Mesothelial cell of epicardium (in vitro differentiated cells): ENCODE measurements around the gene GREM2. TPM values are rescaled to one million over a fixed set of nuclear protein-coding genes. Genes with fewer than 3 reads are reported as not detected.

Experiments
- DNase-seq, 2 experiments: peaks; one replicate each; pipeline ENCODE4 v3.0.0; 2021; ENCODE audit warnings: low spot score in 2 of 2; ENCODE audit not compliant: unreplicated experiment in 2 of 2
- H3K27ac Mint-ChIP-seq: 2 replicates; pipeline ENCODE4 v1.8.0; 2021; ENCODE audit warnings: mixed read lengths
- H3K27me3 Mint-ChIP-seq: 2 replicates; pipeline ENCODE4 v1.8.0; 2021; ENCODE audit warnings: low read depth, mixed read lengths
- H3K36me3 Mint-ChIP-seq: 2 replicates; pipeline ENCODE4 v1.8.0; 2021; ENCODE audit warnings: mixed read lengths
- H3K4me1 Mint-ChIP-seq: 2 replicates; pipeline ENCODE4 v1.8.0; 2021; ENCODE audit warnings: mixed read lengths
- H3K4me3 Mint-ChIP-seq: 2 replicates; pipeline ENCODE4 v1.8.0; 2021; ENCODE audit warnings: mild to moderate bottlenecking, moderate library complexity, mixed read lengths
- H3K9me3 Mint-ChIP-seq: 2 replicates; pipeline ENCODE4 v1.8.0; 2021; ENCODE audit warnings: mixed read lengths
- total RNA-seq: library from RNA; stranded (reverse); gene quantifications from 3 replicates; pipeline ENCODE4 v1.2.1, GENCODE V29; 2021
- TF ChIP-seq, protein P1 (sequence below): fragments of 200-600 bp; sonication (generic); IDR thresholded peaks from one replicate; pipeline ENCODE4 v1.5.0; 2021; ENCODE audit warnings: antibody characterized with exemption; ENCODE audit not compliant: unreplicated experiment

GREM2 gene
- total RNA-seq, 1 donor from 2014 or later: 0.16 TPM

DNA sequence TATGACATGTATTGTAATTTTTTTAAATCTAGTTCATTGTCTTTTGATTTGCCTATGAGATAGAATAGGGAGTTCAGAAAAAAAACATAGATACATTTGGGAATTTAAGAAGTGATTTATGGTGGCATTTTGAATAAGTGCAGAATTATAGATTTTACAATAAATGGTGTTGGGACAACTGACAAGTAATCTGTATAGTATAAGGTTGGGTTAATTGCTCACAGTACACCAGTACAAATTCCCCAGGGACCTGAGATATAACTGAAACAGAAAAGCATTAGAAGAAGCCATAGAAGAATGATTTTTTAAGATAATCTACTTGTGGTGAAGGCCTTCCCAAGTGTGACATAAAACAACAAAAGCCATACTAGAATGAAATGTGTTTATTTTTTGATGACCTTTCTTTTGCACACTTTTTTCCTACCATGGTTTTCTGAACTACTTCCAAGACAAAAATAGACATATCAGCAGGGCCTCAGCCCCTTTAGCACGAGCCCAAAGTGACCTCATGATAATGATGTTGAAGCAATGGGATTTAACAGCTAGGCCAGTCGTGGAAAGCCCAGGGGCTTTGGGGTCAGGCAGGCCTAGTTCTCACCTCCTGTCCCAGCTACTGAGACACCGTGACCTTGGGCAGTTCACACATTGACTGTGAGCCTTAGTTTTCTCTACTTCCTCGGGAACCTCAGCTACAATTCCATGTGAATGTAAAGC, 87.4 kb downstream of the GREM2 start:
- H3K27me3 Mint-ChIP-seq: no peaks in the 10 kb centered on the region
- H3K4me3 Mint-ChIP-seq: no peak overlapping the region
- no peak overlapping the region for H3K27ac Mint-ChIP-seq

DNA sequence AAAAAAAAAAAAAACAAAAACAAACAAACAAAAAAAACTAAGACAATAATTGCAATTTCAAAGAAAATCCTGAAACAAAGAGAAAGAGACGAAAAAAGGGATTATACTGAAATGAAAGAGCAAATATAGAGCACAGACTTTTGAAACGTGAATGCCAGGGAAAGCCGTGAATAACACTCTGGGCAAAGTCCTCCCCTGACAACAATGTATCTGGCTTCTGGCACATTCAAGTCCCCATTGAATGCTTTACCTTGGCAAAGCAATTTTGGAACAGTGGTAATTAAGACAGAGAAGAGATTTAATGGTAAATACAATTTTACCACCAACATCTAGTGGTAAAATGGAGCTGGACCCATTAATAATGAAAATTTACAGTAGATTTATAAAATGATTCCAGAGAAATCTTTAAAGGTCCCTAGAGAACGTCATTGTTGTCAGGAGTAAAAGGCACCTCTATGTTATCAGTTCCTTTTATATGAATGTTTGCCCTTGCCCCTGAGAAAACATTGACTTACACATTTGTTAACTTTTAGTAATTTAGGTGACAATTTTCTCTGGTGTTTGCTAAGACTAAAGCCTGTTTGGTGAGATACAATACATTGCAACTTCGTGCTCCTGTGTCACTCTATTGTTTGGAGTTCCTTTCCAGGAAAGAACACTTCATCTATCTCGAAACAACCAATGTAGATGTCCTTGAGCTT, 89.7 kb downstream of the GREM2 start:
- Mint-ChIP-seq H3K27ac (no peak overlapping the region), H3K36me3 (no peaks in the 10 kb centered on the region), H3K4me1 (peaks cover 9% of the 10 kb centered on the region), H3K27me3 (peaks cover 7% of the 10 kb centered on the region), H3K9me3 (no peaks in the 10 kb centered on the region), H3K4me3 (no peak overlapping the region)
- TF ChIP-seq, protein P1, sequence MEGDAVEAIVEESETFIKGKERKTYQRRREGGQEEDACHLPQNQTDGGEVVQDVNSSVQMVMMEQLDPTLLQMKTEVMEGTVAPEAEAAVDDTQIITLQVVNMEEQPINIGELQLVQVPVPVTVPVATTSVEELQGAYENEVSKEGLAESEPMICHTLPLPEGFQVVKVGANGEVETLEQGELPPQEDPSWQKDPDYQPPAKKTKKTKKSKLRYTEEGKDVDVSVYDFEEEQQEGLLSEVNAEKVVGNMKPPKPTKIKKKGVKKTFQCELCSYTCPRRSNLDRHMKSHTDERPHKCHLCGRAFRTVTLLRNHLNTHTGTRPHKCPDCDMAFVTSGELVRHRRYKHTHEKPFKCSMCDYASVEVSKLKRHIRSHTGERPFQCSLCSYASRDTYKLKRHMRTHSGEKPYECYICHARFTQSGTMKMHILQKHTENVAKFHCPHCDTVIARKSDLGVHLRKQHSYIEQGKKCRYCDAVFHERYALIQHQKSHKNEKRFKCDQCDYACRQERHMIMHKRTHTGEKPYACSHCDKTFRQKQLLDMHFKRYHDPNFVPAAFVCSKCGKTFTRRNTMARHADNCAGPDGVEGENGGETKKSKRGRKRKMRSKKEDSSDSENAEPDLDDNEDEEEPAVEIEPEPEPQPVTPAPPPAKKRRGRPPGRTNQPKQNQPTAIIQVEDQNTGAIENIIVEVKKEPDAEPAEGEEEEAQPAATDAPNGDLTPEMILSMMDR: no peak
- no peak for DNase-seq

More for the DNA sequence above, 87.4 kb downstream of the GREM2 start:
- H3K36me3 Mint-ChIP-seq: no peaks in the 10 kb centered on the region
- no peak for DNase-seq
- H3K4me1 Mint-ChIP-seq: peaks cover 10% of the 10 kb centered on the region
- H3K9me3 Mint-ChIP-seq: no peaks in the 10 kb centered on the region
- TF ChIP-seq, protein P1: no peak

DNA sequence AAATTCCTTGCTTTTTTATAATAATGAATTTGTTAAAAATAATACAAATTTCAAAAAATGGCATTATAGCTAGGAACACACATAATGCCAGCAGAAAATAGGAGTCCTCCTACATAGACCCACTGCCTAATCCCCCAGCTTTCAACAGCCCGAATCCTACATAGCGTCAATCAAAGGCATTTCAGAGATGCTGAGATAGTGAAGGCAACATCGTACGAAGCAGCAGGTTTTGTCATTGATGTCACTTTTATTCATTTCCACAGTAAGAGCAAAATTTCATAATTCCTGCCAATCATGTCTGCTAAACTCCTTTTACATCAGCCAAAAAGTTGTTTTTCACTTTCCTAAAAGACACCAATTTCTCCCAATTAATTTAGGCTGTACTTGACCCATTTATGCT, 94.1 kb downstream of the GREM2 start:
- Mint-ChIP-seq H3K9me3 (no peaks in the 10 kb centered on the region), H3K36me3 (no peaks in the 10 kb centered on the region), H3K4me3 (no peak overlapping the region), H3K27ac (no peak overlapping the region), H3K4me1 (no peaks in the 10 kb centered on the region), H3K27me3 (peaks cover 13% of the 10 kb centered on the region)
- DNase-seq: no peak
- TF ChIP-seq, protein P1: no peak

DNA sequence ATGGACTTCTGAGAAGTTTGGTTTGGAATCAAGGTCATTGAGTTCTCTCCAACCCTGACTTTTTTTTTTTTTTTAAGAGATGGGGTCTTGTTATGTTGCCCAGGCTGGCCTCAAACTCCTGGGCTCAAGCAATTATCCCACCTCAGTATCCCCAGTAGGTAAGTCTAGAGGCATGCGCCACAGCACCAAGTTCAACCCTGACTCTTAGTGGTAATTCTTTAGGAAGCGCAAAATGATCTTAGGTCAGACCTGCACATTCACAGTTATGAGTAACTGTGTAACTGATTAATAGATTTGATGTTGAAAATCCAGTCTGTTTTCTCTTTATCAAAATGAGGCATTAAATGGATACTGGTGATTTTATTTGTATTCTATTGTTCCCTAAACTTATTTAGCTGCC, 95.9 kb downstream of the GREM2 start:
- Mint-ChIP-seq H3K4me1 (no peaks in the 10 kb centered on the region), H3K4me3 (no peak overlapping the region), H3K27ac (no peak overlapping the region), H3K9me3 (no peaks in the 10 kb centered on the region), H3K27me3 (peaks cover 13% of the 10 kb centered on the region), H3K36me3 (no peaks in the 10 kb centered on the region)
- TF ChIP-seq, protein P1: no peak
- no peak for DNase-seq

DNA sequence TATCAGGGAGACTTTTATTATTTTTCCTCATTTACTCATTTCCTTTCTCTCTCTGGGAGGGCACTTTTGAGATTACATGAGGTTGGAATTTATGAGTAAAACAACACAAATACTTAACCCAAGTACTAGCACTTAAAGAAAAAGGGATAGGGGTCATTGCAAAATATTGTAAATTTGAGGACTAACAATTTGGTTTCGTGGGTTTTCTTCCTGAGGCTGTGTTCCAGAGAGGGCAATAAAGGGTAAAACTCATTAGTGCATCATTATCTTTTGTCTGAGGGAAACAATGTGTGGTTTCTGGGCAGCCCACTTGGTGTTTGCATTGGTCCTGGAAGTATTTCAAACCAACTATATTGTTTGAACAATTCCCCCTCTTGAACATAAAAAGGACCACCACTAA, 96.5 kb downstream of the GREM2 start:
- no peaks in the 10 kb centered on the region for H3K9me3 Mint-ChIP-seq
- DNase-seq: no peak
- no peaks in the 10 kb centered on the region for H3K36me3 Mint-ChIP-seq
- no peak overlapping the region for H3K27ac Mint-ChIP-seq
- no peaks in the 10 kb centered on the region for H3K4me1 Mint-ChIP-seq
- H3K4me3 Mint-ChIP-seq: no peak overlapping the region
- peaks cover 13% of the 10 kb centered on the region for H3K27me3 Mint-ChIP-seq
- TF ChIP-seq, protein P1: no peak
